ENCODE measurements around the gene ASTN2.

GRCh38 chr9:116437411-116438370, 977.2 kb downstream of the ASTN2 start:
- TF ChIP-seq ASH2L (IDR thresholded peaks at IDR 0.05; ENCODE audit: borderline replicate concordance, low read depth) (no peak), RFX5 (IDR thresholded peaks at IDR 0.05; ENCODE audit: low read depth, low read length) (no peak), CTCF (IDR thresholded peaks at IDR 0.05 in 2 of 3, conservative IDR thresholded peaks at IDR 0.05 in 1 of 3; ENCODE audit: control insufficient read depth in 2 of 3, extremely low read depth in 1 of 3, insufficient read depth in 1 of 3, low read depth in 3 of 3, low read length in 3 of 3) (no peak), DPF2 (IDR thresholded peaks at IDR 0.05) (no peak), NFIC (IDR thresholded peaks at IDR 0.05; ENCODE audit: low read depth, low read length) (no peak), EGR1 (IDR thresholded peaks at IDR 0.05; ENCODE audit: borderline replicate concordance in 1 of 2, low read depth in 2 of 2, low read length in 2 of 2) (no peak), SIX5 (IDR thresholded peaks at IDR 0.05; ENCODE audit: low read depth, low read length, severe bottlenecking) (no peak), BRCA1 (IDR thresholded peaks at IDR 0.05; ENCODE audit: low read depth, low read length) (no peak)
- TF ChIP-seq, protein P1, sequence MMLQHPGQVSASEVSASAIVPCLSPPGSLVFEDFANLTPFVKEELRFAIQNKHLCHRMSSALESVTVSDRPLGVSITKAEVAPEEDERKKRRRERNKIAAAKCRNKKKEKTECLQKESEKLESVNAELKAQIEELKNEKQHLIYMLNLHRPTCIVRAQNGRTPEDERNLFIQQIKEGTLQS (IDR thresholded peaks at IDR 0.05; ENCODE audit: borderline replicate concordance, extremely low read depth, low read depth, low read length) = no peak
